ENCODE measurements around the gene ETV5. TPM values are rescaled to one million over a fixed set of nuclear protein-coding genes. Genes with fewer than 3 reads are reported as not detected.

Gene ETV5
- total and polyA plus RNA-seq, 10 of the 15 experiments (the other 5 are each of a cell fraction or from before 2014, with no cell fraction given): 5.0 to 18.4 (median 7.4) TPM

- TF ChIP-seq FOS (IDR thresholded peaks at IDR 0.05; ENCODE audit: borderline replicate concordance, extremely low read depth, insufficient read length) (no peak), BHLHE40 (IDR thresholded peaks at IDR 0.05; ENCODE audit: borderline replicate concordance in 1 of 2, low read depth in 2 of 2, low read length in 1 of 2) (no peak)
Observed at GRCh38 chr3:186048119-186048518, 60.8 kb downstream of the ETV5 start (continued).

GRCh38 chr3:186046838-186047237 lies 62.1 kb downstream of the ETV5 start:
- in situ Hi-C loops (cut with MboI): no loop called here
- CTCF ChIA-PET: interaction anchor here (0.6 to 1.9 kb wide), 4 partner anchors 15 to 494 kb away, joined by 3 to 5 read pairs (median 4); no protein-coding TSS in a partner anchor
- FAIRE-seq: no peak
- no peaks in the 10 kb centered on the region for H3K4me1 ChIP-seq (ENCODE audit: control insufficient read depth, insufficient read depth, low read length)
- H3K9ac ChIP-seq (ENCODE audit: control insufficient read depth, insufficient read depth, low read length): no peak overlapping the region
- POLR2A ChIA-PET: interaction anchor here (0.6 to 0.7 kb wide), 3 partner anchors 12 to 756 kb away, joined by 3 to 4 read pairs (median 4); no protein-coding TSS in a partner anchor
- no peak overlapping the region for H2AFZ ChIP-seq (ENCODE audit: control insufficient read depth, low read depth, low read length)
- no peak overlapping the region for H3K4me2 ChIP-seq (ENCODE audit: control insufficient read depth, insufficient read depth)
- H3K27me3 ChIP-seq (replicated peaks in 1 of 2; ENCODE audit: control insufficient read depth in 2 of 2, insufficient read depth in 2 of 2, low read length in 1 of 2): peaks cover 0 to 1% of the 10 kb centered on the region in 2 experiments; a peak in 2 of 4 replicates
- no peaks in the 10 kb centered on the region for H3K36me3 ChIP-seq (ENCODE audit: control insufficient read depth in 2 of 2, insufficient read depth in 2 of 2, low read length in 1 of 2)
- TF ChIP-seq TCF7 (IDR thresholded peaks at IDR 0.05; ENCODE audit: borderline replicate concordance) (no peak), IRF5 (IDR thresholded peaks at IDR 0.05; ENCODE audit: borderline replicate concordance) (no peak), MAX (IDR thresholded peaks at IDR 0.05; ENCODE audit: low read depth, low read length) (no peak), STAT1 (conservative IDR thresholded peaks at IDR 0.05) (no peak), BACH1 (IDR thresholded peaks at IDR 0.05; ENCODE audit: borderline replicate concordance) (no peak), DPF2 (IDR thresholded peaks at IDR 0.05) (no peak)
- 54% methylated on average over 5 of the region's 5 CpGs for WGBS (ENCODE audit: insufficient coverage, insufficient replicate concordance, low lambda C conversion rate, missing lambda C conversion rate)
- no TSS peak for BruUV-seq (replicated peaks)
- RAD21 ChIA-PET (ENCODE audit: unreplicated experiment): interaction anchor here (1.0 kb wide), 1 partner anchor 106 kb away, joined by 3 read pairs; no protein-coding TSS in a partner anchor
- no peaks in the 10 kb centered on the region for H3K79me2 ChIP-seq (ENCODE audit: control insufficient read depth, insufficient read depth, low read length)
- no peaks in the 10 kb centered on the region for H4K20me1 ChIP-seq (ENCODE audit: control insufficient read depth, insufficient read depth)
- SMC1A ChIA-PET (ENCODE audit: uncharacterized antibody, unreplicated experiment): interaction anchor here (0.8 to 1.1 kb wide), 2 partner anchors 51 to 195 kb away, joined by 4 read pairs; no protein-coding TSS in a partner anchor
- no peaks in the 10 kb centered on the region for H3K9me3 ChIP-seq (replicated peaks; ENCODE audit: control insufficient read depth, insufficient read depth, low read length)
- no peak for DNase-seq (ENCODE audit: low read depth, low spot score)
- intact Hi-C loops (cut with micrococcal nuclease; ENCODE audit: unreplicated experiment): no loop called here
- no peak overlapping the region for H3K4me3 ChIP-seq
- ATAC-seq: no peak
- no peak overlapping the region for H3K27ac ChIP-seq (ENCODE audit: control insufficient read depth, insufficient read depth)

All from GM12878 (cell line).